ENCODE results near the gene BCL3.
"Not testable (repeated sequence)": the region's sequence is repeated elsewhere in the genome, so short reads cannot be mapped to it uniquely, and the experiment has no call there.

The BCL3 gene

GRCh38 chr19:44777715-44778347, 29.3 kb downstream of the BCL3 start, which contains the start of gene CBLC:
TSS of gene CBLC (plus strand) at chr19:44777890. CDS start at chr19:44777932, 42 bp downstream.
- DNase-seq: no peak
- H3K27me3 Mint-ChIP-seq: no peaks in the 10 kb centered on the region
- peak; percentile 42 for ATAC-seq
- H3K4me3 Mint-ChIP-seq: no peak within 1 kb of the TSS
- H3K9me3 Mint-ChIP-seq: no peaks in the 10 kb centered on the region
- no peak within 1 kb of the TSS for H3K27ac Mint-ChIP-seq
- H3K4me1 Mint-ChIP-seq: no peaks in the 10 kb centered on the region

DNA sequence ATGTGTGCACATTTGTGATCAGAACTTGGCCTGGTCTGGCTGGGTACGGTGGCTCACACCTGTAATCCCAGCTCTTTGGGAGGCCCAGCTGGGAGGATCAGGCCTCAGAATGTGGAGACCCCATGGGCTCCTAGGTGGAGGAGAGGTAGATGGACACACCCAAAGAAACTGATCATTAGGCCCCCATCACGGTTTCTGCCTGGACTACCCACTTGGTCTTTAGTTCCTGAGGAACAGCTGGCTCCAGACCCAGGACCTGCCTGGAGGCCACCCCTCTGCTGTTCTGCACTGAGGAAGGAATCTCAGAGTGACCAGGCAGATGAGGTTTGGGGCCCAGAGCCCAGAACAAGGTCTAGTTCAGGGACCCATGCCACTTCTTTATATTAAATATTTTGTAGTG, 30.6 kb downstream of the BCL3 start:
- ATAC-seq (no peak), DNase-seq (no peak)
- H3K9me3 Mint-ChIP-seq: no peaks in the 10 kb centered on the region
- no peak overlapping the region for H3K4me3 Mint-ChIP-seq
- H3K27ac Mint-ChIP-seq: no peak overlapping the region
- peaks cover 2% of the 10 kb centered on the region for H3K4me1 Mint-ChIP-seq
- H3K27me3 Mint-ChIP-seq: no peaks in the 10 kb centered on the region

DNA sequence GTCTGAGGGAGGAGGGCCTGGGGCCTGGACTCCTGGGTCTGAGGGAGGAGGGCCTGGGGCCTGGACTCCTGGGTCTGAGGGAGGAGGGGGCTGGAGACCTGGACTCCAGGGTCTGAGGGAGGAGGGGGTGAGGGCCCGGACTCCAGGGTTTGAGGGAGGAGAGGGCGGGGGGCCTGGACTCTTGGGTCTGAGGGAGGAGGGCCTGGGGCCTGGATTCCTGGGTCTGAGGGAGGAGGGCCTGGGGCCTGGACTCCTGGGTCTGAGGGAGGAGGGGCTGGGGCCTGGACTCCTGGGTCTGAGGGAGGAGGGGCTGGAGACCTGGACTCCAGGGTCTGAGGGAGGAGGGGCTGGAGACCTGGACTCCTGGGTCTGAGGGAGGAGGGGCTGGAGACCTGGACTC, 33.2 kb downstream of the BCL3 start:
- DNase-seq, H3K4me3 Mint-ChIP-seq, H3K4me1 Mint-ChIP-seq, H3K27me3 Mint-ChIP-seq, H3K9me3 Mint-ChIP-seq, ATAC-seq: not testable (repeated sequence)
- peak overlapping the region in 1 of 2 donors; percentile 19 for H3K27ac Mint-ChIP-seq

- Mint-ChIP-seq H3K4me3 (no peak overlapping the region), H3K27me3 (no peaks in the 10 kb centered on the region), H3K27ac (no peak overlapping the region), H3K9me3 (no peaks in the 10 kb centered on the region), H3K4me1 (peaks cover 9% of the 10 kb centered on the region)
- DNase-seq (no peak), ATAC-seq (no peak)
Observed at GRCh38 chr19:44782729-44783128, 34.2 kb downstream of the BCL3 start.

DNA sequence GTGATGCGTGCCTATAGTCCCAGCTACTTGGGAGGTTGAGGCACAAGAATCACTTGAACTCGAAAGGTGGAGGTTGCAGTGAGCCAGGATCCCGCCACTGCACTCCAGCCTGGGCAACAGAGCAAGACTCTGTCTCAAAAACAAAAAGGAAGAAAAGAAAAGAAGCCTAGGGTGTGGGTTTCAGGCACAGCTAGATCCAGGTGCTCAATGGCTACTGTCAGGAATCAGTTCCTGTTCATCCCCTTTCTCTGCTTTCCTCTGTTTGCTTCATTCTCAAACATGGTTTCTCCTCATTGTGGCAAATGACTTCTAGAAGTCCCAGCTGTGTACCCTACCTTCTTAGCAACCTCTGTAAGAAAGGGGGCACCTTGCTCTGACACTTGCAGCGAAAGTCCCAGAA, 35.0 kb downstream of the BCL3 start:
- DNase-seq (no peak), ATAC-seq (no peak)
- Mint-ChIP-seq H3K27ac (no peak overlapping the region), H3K9me3 (no peaks in the 10 kb centered on the region), H3K27me3 (no peaks in the 10 kb centered on the region), H3K4me1 (peaks cover 9% of the 10 kb centered on the region), H3K4me3 (no peak overlapping the region)

- H3K27me3 Mint-ChIP-seq: no peaks in the 10 kb centered on the region
- H3K9me3 Mint-ChIP-seq: no peaks in the 10 kb centered on the region
- H3K4me1 Mint-ChIP-seq: peaks cover 9% of the 10 kb centered on the region
- no peak overlapping the region for H3K27ac Mint-ChIP-seq
- DNase-seq (no peak), ATAC-seq (no peak)
- H3K4me3 Mint-ChIP-seq: no peak overlapping the region
Observed at GRCh38 chr19:44785271-44785670, 36.8 kb downstream of the BCL3 start.

DNA sequence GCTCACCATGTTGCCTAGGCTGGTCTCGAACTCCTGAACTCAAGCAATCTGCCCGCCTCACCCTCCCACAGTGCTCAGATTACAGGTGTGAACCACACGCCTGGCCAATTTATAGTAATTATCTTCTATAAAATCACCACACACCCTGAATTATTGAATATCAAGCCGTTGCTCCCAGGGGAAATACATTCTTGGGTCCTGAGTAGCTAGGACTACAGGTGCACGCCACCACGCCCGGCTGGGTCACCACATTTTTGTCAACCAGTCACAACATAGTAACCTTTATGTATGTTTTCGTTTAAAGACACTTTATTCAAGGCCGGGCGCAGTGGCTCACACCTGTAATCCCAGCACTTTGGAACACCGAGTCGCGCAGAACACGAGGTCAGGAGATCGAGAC, 37.5 kb downstream of the BCL3 start:
- DNase-seq: no peak
- ATAC-seq: no peak
- no peaks in the 10 kb centered on the region for H3K27me3 Mint-ChIP-seq
- no peak overlapping the region for H3K27ac Mint-ChIP-seq
- H3K4me3 Mint-ChIP-seq: no peak overlapping the region
- peaks cover 9% of the 10 kb centered on the region for H3K4me1 Mint-ChIP-seq
- H3K9me3 Mint-ChIP-seq: no peaks in the 10 kb centered on the region

DNA sequence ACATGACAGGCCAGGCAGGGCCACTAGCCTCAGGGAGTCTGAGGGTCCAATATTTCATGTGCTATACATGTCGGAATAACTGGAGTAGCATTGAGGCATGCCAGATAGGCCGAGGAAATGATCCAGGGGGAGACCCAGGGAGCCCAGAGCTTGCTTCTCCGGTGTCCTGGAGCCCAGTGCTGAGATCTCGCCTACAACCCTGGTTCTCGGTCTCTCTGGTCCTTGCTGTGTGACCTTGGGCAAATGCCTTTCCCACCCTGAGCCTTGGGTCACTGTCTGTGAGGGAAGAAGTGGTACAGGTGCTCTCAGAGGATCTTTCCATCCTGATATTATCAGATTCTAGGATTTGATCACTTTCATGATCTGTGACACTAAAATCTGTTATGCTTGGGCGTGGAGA, 40.5 kb downstream of the BCL3 start:
- H3K4me3 Mint-ChIP-seq: no peak overlapping the region
- no peaks in the 10 kb centered on the region for H3K27me3 Mint-ChIP-seq
- DNase-seq: no peak
- no peaks in the 10 kb centered on the region for H3K9me3 Mint-ChIP-seq
- peak overlapping the region in 1 of 2 donors; percentile 8 for H3K27ac Mint-ChIP-seq
- H3K4me1 Mint-ChIP-seq: peaks cover 9% of the 10 kb centered on the region
- ATAC-seq: no peak

GRCh38 chr19:44789943-44790483, 41.5 kb downstream of the BCL3 start:
- DNase-seq: no peak
- Mint-ChIP-seq H3K4me1 (no peaks in the 10 kb centered on the region), H3K9me3 (no peaks in the 10 kb centered on the region), H3K27ac (no peak overlapping the region), H3K4me3 (no peak overlapping the region), H3K27me3 (no peaks in the 10 kb centered on the region)
- no peak for ATAC-seq

DNA sequence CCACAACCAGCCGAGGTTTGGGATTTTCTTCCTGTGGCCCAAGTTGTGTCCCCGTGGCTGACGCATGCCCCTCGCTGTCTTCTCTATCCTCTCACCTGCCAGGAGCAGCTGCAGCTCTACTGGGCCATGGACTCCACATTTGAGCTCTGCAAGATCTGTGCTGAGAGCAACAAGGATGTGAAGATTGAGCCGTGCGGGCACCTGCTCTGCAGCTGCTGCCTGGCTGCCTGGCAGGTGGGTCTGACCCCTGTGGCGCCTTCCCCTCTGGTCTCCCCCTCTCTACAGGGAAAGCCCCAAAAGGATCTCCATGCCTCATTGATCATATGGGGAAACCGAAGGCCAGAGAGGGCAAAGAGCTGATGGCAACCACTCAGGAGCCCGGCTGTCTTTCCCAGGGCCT, 43.8 kb downstream of the BCL3 start:
- H3K27me3 Mint-ChIP-seq: no peaks in the 10 kb centered on the region
- H3K27ac Mint-ChIP-seq: no peak overlapping the region
- no peaks in the 10 kb centered on the region for H3K9me3 Mint-ChIP-seq
- ATAC-seq (no peak), DNase-seq (no peak)
- peaks cover 16% of the 10 kb centered on the region for H3K4me1 Mint-ChIP-seq
- H3K4me3 Mint-ChIP-seq: no peak overlapping the region

- no peak overlapping the region for H3K4me3 Mint-ChIP-seq
- peaks cover 16% of the 10 kb centered on the region for H3K4me1 Mint-ChIP-seq
- ATAC-seq (no peak), DNase-seq (no peak)
- no peaks in the 10 kb centered on the region for H3K9me3 Mint-ChIP-seq
- H3K27me3 Mint-ChIP-seq: no peaks in the 10 kb centered on the region
- H3K27ac Mint-ChIP-seq: peak overlapping the region in 1 of 2 donors; percentile 76
Observed at GRCh38 chr19:44794610-44795009, 46.1 kb downstream of the BCL3 start.

- no peak overlapping the region for H3K27ac Mint-ChIP-seq
- no peak overlapping the region for H3K4me3 Mint-ChIP-seq
- H3K27me3 Mint-ChIP-seq: no peaks in the 10 kb centered on the region
- peaks cover 21% of the 10 kb centered on the region for H3K4me1 Mint-ChIP-seq
- ATAC-seq: no peak
- no peaks in the 10 kb centered on the region for H3K9me3 Mint-ChIP-seq
- no peak for DNase-seq
Observed at GRCh38 chr19:44795398-44795987, 47.0 kb downstream of the BCL3 start.

DNA sequence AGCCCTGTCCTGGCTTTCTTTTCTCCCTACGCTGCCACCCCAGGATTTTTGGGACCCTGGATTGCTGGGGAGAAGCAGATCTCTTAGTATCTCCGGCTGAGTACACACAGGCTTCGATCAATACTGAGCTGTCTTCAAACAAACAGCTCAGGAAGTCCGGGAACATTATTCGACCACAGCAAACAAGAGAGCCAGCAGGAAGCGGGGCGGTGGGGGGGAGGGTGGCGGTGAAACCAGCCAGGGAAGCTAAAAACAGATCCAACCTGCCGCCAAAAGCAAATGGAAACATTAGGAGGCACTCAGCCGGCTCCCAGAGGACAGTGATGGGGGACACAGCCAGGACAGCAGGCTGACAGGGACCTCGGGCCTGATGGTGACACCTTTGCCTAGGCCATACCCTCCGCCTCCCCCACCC, 48.2 kb downstream of the BCL3 start:
- no peak for DNase-seq
- H3K4me3 Mint-ChIP-seq: no peak overlapping the region

GRCh38 chr19:44799627-44800346, 51.3 kb downstream of the BCL3 start:
- Mint-ChIP-seq H3K4me1 (peaks cover 22% of the 10 kb centered on the region), H3K27me3 (no peaks in the 10 kb centered on the region), H3K27ac (peak overlapping the region in 1 of 2 donors; percentile 6), H3K9me3 (no peaks in the 10 kb centered on the region), H3K4me3 (no peak overlapping the region)
- ATAC-seq: no peak
- no peak for DNase-seq

More for the DNA sequence above, 48.2 kb downstream of the BCL3 start:
- ATAC-seq: no peak
- H3K9me3 Mint-ChIP-seq: no peaks in the 10 kb centered on the region
- H3K27ac Mint-ChIP-seq: peak overlapping the region; percentile 81 to 86
- H3K4me1 Mint-ChIP-seq: peaks cover 22% of the 10 kb centered on the region
- no peaks in the 10 kb centered on the region for H3K27me3 Mint-ChIP-seq

DNA sequence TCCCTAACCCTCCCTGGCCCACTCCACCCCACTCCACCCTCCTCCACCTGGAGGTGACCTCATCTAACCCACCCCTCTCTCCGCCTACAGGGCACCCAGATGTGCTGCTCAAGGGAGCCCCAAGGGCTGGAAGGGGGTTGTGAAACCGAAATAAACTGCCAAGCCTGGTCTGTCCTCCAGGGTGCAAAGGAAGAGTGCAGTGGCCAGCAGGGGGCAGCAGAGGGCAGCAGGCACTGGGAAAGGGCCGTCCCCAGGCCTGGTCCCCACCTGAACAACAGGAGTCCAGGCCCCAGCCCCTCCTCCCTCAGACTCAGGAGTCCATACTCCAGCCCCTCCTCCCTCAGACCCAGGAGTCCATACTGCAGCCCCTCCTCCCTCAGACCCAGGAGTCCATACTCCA, 52.0 kb downstream of the BCL3 start:
- peak; percentile 85 to 86 for DNase-seq
- no peaks in the 10 kb centered on the region for H3K27me3 Mint-ChIP-seq
- H3K4me1 Mint-ChIP-seq: peaks cover 22% of the 10 kb centered on the region
- no peak overlapping the region for H3K27ac Mint-ChIP-seq
- no peaks in the 10 kb centered on the region for H3K9me3 Mint-ChIP-seq
- H3K4me3 Mint-ChIP-seq: no peak overlapping the region
- peak; percentile 98 for ATAC-seq
